Measurements from ENCODE around the gene CDKN2D. TPM values are rescaled to one million over a fixed set of nuclear protein-coding genes. Genes with fewer than 3 reads are reported as not detected.

Gene CDKN2D
- total RNA-seq (2021) (2.1 to 3.3 TPM (median 2.5 TPM) in 3 replicates), Bru-seq, nascent RNA (percentile 34 among the genes with signal in this experiment)
- long read RNA-seq, experiment 1, partial matches to known transcripts: 2 of 5 reads
- long read RNA-seq, experiment 1, other reads (novel, unspliced or antisense): 0 of 5 reads
- long read RNA-seq, experiment 2, partial matches to known transcripts: 0 of 5 reads
- long read RNA-seq, experiment 2, other reads (novel, unspliced or antisense): 1 of 5 reads
- long read RNA-seq, experiment 3, partial matches to known transcripts: 0 of 2 reads
- long read RNA-seq, experiment 3, other reads (novel, unspliced or antisense): 0 of 2 reads

DNA sequence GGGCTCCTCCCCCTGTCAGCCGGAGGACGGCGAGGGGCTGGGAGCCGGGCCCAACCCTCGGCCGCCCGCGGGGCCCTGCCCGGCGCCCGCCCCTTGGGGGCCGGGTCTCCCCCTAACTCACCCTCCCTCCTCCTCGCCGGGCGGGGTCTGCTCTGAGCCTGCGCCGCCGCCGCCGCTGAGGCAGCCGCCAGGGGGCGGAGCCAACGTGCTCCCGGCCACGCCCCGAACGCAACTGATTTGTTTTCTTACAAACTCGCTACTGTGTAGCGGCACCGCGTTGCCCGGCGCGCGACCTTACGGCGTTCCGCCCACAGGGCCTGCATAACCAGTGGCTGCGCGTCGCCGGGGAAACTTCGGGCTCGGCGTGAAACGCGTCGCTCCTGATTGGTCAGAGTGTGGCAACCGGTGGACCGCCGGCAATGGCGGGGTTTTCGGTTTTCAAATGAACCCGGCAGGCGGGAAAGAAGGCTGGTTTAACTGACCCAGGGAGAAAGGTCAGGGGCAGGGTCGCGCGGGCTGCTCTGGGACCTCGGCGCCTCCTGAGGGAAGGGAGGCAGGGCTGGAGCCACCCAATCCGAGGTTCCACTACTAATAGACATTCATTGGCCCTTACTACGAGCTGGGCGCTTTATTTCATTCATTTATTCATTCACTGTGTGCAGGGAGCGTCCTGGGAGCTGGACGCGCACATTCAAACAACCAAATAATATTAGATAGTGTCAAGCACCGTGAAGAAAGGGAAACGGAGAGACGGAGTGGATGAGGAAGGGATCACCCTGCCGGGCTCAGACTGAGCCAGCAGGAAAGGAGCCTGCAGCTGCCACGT, at the start of gene CDKN2D:
Gene CDKN2D, minus strand, starts transcription at position 154 of the 826 bp plus-strand sequence. CDS start 326 bp downstream, outside the sequence.
- Mint-ChIP-seq H3K4me3 (peak within 1 kb of the TSS; percentile 94), H3K4me1 (peaks cover 35% of the 10 kb centered on the region), H3K27ac (peak within 1 kb of the TSS; percentile 100), H3K27me3 (ENCODE audit: low read depth) (peaks cover 19% of the 10 kb centered on the region), H3K9me3 (no peaks in the 10 kb centered on the region), H3K36me3 (0 out of 2 replicates have a peak, but pooled peaks cover 3% of the 10 kb centered on the region)
- DNase-seq (ENCODE audit: low spot score): peak; percentile 100
- ChIA-PET CTCF (interaction anchor here (0.6 to 4.2 kb wide), 17 partner anchors 12 to 794 kb away, joined by 3 to 20 read pairs (median 4); no protein-coding TSS in a partner anchor), POLR2A (no interaction called here)
- peak; percentile 81 for ATAC-seq
- no peak for TF ChIP-seq PRRX2 (CRISPR knock-in tag; IDR thresholded peaks at IDR 0.05)
- TF ChIP-seq, protein P1, sequence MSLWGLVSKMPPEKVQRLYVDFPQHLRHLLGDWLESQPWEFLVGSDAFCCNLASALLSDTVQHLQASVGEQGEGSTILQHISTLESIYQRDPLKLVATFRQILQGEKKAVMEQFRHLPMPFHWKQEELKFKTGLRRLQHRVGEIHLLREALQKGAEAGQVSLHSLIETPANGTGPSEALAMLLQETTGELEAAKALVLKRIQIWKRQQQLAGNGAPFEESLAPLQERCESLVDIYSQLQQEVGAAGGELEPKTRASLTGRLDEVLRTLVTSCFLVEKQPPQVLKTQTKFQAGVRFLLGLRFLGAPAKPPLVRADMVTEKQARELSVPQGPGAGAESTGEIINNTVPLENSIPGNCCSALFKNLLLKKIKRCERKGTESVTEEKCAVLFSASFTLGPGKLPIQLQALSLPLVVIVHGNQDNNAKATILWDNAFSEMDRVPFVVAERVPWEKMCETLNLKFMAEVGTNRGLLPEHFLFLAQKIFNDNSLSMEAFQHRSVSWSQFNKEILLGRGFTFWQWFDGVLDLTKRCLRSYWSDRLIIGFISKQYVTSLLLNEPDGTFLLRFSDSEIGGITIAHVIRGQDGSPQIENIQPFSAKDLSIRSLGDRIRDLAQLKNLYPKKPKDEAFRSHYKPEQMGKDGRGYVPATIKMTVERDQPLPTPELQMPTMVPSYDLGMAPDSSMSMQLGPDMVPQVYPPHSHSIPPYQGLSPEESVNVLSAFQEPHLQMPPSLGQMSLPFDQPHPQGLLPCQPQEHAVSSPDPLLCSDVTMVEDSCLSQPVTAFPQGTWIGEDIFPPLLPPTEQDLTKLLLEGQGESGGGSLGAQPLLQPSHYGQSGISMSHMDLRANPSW (CRISPR knock-in tag; conservative IDR thresholded peaks at IDR 0.05; ENCODE audit: low read depth): no peak
- TF ChIP-seq TEAD1 (CRISPR knock-in tag; IDR thresholded peaks at IDR 0.05): no peak
- TF ChIP-seq EMX1 (CRISPR knock-in tag; IDR thresholded peaks at IDR 0.05): no peak
- TF ChIP-seq NFYB (CRISPR knock-in tag; conservative IDR thresholded peaks at IDR 0.05; ENCODE audit: low read depth): peak; percentile 87
- no peak for TF ChIP-seq ZNF423 (CRISPR knock-in tag; IDR thresholded peaks at IDR 0.05)
- TF ChIP-seq, protein P2, sequence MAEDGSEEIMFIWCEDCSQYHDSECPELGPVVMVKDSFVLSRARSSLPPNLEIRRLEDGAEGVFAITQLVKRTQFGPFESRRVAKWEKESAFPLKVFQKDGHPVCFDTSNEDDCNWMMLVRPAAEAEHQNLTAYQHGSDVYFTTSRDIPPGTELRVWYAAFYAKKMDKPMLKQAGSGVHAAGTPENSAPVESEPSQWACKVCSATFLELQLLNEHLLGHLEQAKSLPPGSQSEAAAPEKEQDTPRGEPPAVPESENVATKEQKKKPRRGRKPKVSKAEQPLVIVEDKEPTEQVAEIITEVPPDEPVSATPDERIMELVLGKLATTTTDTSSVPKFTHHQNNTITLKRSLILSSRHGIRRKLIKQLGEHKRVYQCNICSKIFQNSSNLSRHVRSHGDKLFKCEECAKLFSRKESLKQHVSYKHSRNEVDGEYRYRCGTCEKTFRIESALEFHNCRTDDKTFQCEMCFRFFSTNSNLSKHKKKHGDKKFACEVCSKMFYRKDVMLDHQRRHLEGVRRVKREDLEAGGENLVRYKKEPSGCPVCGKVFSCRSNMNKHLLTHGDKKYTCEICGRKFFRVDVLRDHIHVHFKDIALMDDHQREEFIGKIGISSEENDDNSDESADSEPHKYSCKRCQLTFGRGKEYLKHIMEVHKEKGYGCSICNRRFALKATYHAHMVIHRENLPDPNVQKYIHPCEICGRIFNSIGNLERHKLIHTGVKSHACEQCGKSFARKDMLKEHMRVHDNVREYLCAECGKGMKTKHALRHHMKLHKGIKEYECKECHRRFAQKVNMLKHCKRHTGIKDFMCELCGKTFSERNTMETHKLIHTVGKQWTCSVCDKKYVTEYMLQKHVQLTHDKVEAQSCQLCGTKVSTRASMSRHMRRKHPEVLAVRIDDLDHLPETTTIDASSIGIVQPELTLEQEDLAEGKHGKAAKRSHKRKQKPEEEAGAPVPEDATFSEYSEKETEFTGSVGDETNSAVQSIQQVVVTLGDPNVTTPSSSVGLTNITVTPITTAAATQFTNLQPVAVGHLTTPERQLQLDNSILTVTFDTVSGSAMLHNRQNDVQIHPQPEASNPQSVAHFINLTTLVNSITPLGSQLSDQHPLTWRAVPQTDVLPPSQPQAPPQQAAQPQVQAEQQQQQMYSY (CRISPR knock-in tag; IDR thresholded peaks at IDR 0.05): no peak
- TF ChIP-seq ZNF263 (CRISPR knock-in tag; IDR thresholded peaks at IDR 0.05; ENCODE audit: low read depth): no peak
- peak; percentile 86 for TF ChIP-seq FOXK1 (CRISPR knock-in tag; IDR thresholded peaks at IDR 0.05)
- 0 out of 2 replicates have a peak, but pooled peaks have one; percentile 7 for TF ChIP-seq ETV6 (CRISPR knock-in tag; IDR thresholded peaks at IDR 0.05)
- TF ChIP-seq MYBL2 (CRISPR knock-in tag; IDR thresholded peaks at IDR 0.05): peak; percentile 95
- TF ChIP-seq, protein P3, sequence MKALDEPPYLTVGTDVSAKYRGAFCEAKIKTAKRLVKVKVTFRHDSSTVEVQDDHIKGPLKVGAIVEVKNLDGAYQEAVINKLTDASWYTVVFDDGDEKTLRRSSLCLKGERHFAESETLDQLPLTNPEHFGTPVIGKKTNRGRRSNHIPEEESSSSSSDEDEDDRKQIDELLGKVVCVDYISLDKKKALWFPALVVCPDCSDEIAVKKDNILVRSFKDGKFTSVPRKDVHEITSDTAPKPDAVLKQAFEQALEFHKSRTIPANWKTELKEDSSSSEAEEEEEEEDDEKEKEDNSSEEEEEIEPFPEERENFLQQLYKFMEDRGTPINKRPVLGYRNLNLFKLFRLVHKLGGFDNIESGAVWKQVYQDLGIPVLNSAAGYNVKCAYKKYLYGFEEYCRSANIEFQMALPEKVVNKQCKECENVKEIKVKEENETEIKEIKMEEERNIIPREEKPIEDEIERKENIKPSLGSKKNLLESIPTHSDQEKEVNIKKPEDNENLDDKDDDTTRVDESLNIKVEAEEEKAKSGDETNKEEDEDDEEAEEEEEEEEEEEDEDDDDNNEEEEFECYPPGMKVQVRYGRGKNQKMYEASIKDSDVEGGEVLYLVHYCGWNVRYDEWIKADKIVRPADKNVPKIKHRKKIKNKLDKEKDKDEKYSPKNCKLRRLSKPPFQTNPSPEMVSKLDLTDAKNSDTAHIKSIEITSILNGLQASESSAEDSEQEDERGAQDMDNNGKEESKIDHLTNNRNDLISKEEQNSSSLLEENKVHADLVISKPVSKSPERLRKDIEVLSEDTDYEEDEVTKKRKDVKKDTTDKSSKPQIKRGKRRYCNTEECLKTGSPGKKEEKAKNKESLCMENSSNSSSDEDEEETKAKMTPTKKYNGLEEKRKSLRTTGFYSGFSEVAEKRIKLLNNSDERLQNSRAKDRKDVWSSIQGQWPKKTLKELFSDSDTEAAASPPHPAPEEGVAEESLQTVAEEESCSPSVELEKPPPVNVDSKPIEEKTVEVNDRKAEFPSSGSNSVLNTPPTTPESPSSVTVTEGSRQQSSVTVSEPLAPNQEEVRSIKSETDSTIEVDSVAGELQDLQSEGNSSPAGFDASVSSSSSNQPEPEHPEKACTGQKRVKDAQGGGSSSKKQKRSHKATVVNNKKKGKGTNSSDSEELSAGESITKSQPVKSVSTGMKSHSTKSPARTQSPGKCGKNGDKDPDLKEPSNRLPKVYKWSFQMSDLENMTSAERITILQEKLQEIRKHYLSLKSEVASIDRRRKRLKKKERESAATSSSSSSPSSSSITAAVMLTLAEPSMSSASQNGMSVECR (CRISPR knock-in tag; IDR thresholded peaks at IDR 0.05; ENCODE audit: borderline replicate concordance): peak; percentile 40; the same call in 1 of the 2 replicates
- TF ChIP-seq, protein P4, sequence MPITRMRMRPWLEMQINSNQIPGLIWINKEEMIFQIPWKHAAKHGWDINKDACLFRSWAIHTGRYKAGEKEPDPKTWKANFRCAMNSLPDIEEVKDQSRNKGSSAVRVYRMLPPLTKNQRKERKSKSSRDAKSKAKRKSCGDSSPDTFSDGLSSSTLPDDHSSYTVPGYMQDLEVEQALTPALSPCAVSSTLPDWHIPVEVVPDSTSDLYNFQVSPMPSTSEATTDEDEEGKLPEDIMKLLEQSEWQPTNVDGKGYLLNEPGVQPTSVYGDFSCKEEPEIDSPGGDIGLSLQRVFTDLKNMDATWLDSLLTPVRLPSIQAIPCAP (CRISPR knock-in tag; IDR thresholded peaks at IDR 0.05): no peak
- no peak for TF ChIP-seq ZNF396 (CRISPR knock-in tag; IDR thresholded peaks at IDR 0.05; ENCODE audit: borderline replicate concordance)
- no peak for TF ChIP-seq MXD4 (CRISPR knock-in tag; IDR thresholded peaks at IDR 0.05; ENCODE audit: borderline replicate concordance)
- TF ChIP-seq JAZF1 (CRISPR knock-in tag; IDR thresholded peaks at IDR 0.05): no peak
- TF ChIP-seq, protein P5, sequence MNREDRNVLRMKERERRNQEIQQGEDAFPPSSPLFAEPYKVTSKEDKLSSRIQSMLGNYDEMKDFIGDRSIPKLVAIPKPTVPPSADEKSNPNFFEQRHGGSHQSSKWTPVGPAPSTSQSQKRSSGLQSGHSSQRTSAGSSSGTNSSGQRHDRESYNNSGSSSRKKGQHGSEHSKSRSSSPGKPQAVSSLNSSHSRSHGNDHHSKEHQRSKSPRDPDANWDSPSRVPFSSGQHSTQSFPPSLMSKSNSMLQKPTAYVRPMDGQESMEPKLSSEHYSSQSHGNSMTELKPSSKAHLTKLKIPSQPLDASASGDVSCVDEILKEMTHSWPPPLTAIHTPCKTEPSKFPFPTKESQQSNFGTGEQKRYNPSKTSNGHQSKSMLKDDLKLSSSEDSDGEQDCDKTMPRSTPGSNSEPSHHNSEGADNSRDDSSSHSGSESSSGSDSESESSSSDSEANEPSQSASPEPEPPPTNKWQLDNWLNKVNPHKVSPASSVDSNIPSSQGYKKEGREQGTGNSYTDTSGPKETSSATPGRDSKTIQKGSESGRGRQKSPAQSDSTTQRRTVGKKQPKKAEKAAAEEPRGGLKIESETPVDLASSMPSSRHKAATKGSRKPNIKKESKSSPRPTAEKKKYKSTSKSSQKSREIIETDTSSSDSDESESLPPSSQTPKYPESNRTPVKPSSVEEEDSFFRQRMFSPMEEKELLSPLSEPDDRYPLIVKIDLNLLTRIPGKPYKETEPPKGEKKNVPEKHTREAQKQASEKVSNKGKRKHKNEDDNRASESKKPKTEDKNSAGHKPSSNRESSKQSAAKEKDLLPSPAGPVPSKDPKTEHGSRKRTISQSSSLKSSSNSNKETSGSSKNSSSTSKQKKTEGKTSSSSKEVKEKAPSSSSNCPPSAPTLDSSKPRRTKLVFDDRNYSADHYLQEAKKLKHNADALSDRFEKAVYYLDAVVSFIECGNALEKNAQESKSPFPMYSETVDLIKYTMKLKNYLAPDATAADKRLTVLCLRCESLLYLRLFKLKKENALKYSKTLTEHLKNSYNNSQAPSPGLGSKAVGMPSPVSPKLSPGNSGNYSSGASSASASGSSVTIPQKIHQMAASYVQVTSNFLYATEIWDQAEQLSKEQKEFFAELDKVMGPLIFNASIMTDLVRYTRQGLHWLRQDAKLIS (CRISPR knock-in tag; IDR thresholded peaks at IDR 0.05; ENCODE audit: borderline replicate concordance): no peak
- no peak for TF ChIP-seq ATF1 (CRISPR knock-in tag; IDR thresholded peaks at IDR 0.05)
- TF ChIP-seq NR2C2 (CRISPR knock-in tag; IDR thresholded peaks at IDR 0.05): no peak
- TF ChIP-seq ZNF121 (CRISPR knock-in tag; IDR thresholded peaks at IDR 0.05): no peak

All from WTC11 (cell line).